GM19438 (cell line): Measurements from ENCODE around the gene ANGPTL8.

Experiments
- ATAC-seq: cut with Tn5 transposase; IDR thresholded peaks from one replicate; pipeline ENCODE4 v1.9.1; 2021; ENCODE audit warnings: low read depth; ENCODE audit not compliant: unreplicated experiment

Gene ANGPTL8, protein sequence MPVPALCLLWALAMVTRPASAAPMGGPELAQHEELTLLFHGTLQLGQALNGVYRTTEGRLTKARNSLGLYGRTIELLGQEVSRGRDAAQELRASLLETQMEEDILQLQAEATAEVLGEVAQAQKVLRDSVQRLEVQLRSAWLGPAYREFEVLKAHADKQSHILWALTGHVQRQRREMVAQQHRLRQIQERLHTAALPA

GRCh38 chr19:11239377-11240000 is at the start of gene ANGPTL8:
Gene ANGPTL8 (plus strand): TSS chr19:11239619. CDS start chr19:11239638, 19 bp downstream.
- no peak for ATAC-seq

GRCh38 chr19:11190501-11190900 is 48.9 kb upstream of the ANGPTL8 start:
- ATAC-seq = no peak

- no peak for ATAC-seq
These were observed 48.1 kb upstream of the ANGPTL8 start for GRCh38 chr19:11191273-11191755.

GRCh38 chr19:11191934-11192333 is 47.5 kb upstream of the ANGPTL8 start:
- no peak for ATAC-seq

DNA sequence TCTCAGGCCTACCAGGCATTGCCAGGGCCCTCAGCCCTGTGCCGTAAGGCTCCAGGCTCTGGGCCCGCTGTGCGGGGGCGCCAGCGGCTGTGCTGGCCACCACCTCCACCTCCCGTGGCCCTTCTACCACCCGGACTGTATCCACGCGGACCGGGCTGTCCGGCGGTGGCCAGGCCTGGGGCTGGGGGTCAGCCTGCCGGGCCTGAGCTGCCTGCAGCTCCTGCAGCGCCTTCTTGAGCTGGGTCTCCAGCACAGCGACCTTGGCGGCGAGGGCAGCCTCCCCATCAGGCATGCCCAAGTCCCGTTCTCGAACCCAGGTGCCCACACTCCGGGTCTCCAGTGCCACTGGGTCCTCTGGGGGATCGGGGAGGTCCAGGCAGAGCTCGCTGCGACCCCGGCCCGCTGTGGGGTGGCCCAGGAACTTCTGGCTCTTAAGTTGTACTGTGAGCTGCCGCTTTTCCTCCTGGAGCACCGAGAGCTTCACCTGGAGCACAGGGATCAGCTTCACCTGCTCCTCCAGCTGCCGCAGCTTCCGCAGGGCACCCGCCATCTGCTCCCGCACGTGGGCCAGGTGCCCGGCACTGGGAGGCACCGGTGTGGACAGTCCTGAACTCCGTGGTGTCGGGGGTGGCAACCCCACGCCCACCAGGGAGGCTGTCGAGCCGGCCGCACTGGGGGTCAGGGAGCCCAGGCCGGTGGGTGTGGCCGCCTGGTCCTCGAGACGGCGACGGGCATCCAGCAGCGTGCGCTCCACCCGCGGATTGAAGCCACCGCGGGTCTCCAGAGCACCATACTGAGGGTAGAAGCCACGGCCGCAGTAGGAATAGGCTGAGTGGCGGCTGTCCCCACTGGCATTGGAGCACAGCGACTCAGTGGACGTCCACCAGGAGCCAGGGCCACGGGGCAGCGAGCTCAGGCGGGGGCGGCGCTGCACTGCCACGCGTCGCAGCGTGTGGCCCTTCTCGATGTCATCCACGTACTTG is 46.2 kb upstream of the ANGPTL8 start:
- ATAC-seq = no peak

DNA sequence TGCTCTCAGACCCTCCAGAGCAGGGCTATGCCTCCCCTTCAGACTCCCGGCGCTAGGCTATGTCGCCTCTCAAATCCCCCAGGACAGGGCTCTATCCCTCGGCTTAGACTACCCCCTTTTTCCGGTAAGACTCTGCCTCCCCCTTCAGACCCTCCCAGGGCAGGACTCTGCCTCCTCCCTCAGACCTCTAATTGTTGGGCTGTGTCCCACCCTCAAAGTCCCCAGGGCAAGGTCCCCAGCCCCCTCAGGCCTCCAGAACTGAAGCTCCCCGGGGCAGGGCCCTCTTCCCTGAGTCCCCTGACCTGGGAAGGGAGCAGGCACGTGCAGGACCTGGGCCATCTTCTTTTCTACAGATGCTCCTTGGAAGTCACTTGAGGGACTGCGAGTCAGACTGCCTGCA is 45.2 kb upstream of the ANGPTL8 start:
- ATAC-seq = no peak

DNA sequence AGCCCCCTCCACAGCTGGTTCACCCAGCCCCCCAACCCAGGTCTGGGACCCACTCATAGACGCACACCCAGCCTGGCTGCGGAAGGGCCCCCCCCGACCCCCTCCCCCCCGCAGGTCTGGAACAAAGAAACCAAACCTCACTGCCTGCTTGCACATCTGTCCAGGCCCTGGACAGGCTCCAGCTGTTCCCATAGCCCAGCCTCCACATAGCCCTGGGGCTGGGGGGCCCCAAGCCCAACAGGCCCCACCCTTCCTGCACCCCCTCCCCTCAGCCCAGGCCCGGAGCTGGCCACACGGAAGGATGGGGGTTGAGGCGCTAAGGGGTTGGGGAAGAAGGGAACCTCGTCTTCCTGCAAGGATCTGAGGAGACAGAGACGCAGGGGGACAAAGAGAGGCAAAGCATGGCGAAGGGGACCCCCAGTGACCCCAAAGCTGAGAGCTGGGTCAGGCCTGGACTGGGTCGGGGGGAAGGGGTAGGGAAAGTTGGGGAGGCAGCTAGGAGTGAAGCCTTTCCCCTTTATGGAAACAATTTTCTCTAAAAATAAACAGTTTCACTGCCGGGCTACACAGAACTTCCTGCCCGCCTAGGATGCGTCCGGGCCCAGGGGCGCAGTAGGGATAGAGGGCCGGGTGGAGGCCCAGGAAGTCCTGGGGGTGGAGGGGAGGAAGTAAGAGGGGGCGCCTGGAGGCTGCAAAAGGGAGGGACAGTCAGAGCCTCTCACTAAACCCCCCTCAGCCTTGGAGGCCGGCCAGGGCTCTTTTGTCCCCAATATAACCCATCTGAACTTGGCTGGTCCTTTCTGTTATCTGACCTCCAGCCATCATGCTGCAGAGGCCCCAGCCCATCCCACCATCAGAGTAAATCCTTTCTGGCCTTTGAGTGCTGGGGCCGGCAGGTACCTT is 44.5 kb upstream of the ANGPTL8 start:
- no peak for ATAC-seq

DNA sequence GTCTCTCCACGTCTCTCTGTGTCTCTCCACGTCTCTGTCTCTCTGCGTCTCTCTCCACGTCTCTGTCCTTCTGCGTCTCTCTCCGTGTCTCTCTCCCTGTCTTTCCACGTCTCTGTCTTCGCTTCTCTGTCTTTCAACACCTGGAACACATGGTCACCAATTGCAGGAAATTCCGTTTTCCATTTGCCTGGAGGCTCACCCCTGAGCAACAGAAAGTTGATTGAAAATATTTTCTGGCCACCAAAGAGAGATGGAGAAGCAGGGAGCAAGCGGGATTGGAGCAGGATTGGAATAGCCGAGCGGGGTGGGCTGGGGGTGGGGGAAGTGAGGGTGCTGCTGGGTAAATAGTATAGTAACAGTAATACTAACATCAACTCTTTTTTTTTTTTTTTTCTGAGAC is 43.7 kb upstream of the ANGPTL8 start:
- no peak for ATAC-seq

GRCh38 chr19:11196406-11197287 is 42.8 kb upstream of the ANGPTL8 start:
- ATAC-seq = no peak

GRCh38 chr19:11197291-11198174 is 41.9 kb upstream of the ANGPTL8 start, which contains the start of gene KANK2:
Gene KANK2 (minus strand): TSS chr19:11197545. CDS start chr19:11194511, 3,034 bp downstream.
- ATAC-seq = peak; percentile 63

DNA sequence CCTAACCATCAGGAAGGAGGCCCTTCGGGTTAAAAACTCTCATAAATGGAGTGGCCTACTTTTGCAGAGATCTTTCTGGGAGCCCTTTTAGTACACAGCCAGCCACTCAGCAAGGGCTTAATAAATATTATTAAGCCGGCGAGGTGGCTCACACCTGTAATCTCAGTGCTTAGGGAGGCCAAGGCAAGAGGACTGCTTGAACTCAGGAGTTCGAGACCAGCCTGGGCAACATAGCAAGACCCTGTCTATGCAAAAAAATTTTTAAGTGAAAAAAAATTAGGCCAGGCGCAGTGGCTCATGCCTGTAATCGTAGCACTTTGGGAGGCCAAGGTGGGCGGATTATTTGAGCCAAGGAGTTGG is 41.3 kb upstream of the ANGPTL8 start:
- no peak for ATAC-seq

DNA sequence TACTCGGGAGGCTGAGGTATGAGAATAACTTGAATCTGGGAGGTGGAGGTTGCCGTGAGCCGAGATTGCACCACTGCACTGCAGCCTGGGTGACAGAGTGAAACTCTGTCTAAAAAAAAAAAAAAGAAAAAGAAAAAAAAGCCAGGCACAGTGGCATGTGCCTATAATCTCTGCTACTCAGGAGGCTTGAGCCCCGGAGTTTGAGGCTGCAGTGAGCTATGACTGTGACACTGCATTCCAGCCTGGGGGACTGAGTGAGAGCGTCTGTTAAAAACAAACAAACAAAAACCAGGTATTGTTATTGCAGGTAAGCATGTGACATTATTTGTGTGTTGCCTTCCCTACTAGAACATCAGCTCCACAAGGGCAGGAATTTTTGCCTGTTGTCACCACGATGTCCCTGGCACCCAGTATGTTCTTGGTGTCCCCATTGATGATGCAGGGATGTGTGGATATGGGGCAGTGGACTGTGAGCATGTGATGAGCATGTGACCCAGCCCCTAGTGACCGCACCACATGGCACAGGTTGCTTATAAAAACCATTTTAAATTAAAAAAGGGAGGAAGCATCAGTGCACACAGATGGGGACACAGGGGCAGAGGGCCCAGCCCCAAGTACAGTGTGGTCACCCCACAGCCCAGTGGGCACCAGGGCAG is 40.5 kb upstream of the ANGPTL8 start:
- no peak for ATAC-seq

GRCh38 chr19:11199517-11199916 is 39.9 kb upstream of the ANGPTL8 start:
- no peak for ATAC-seq

- ATAC-seq = no peak
These were observed 39.3 kb upstream of the ANGPTL8 start for GRCh38 chr19:11200015-11200574.

DNA sequence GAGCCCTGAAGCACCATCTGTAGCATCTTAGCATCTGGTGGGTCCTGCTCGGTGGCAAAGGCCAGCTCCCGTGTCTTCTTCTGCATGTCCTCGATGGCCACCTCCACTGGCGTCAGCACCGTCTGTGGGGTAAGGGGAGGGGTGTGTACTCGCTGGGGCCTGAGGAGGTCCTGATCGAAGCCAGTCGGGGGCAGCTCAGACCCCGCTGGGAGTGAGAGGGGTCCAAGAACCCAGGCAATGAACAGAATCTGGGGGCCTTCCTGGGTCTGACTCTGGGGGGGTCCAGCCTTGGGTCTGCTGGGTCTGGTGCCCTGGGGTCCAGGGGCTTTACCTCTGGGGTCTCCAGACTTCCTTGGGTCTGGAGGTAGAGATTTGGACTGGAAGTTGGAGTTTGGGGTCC is 38.5 kb upstream of the ANGPTL8 start:
- no peak for ATAC-seq

DNA sequence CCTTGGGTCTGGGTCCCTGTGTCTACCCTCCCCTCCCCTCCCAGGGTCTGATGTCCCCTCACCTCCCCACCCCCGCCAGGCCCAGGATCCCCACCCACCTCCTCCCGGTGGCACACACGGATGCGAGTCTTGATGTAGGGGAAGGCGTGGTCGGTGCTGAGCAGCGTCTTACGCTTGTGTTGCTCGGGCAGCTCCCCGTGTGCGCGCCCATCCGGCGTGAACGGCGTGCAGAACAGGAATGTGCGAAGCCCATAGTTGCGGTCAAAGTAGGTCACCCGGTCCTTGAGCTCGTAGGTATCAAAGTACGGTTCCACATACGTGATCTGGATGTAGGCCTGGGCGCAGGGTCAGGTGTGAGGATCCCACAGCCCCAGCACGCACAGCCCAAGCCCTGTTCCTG is 37.6 kb upstream of the ANGPTL8 start:
- ATAC-seq = no peak

DNA sequence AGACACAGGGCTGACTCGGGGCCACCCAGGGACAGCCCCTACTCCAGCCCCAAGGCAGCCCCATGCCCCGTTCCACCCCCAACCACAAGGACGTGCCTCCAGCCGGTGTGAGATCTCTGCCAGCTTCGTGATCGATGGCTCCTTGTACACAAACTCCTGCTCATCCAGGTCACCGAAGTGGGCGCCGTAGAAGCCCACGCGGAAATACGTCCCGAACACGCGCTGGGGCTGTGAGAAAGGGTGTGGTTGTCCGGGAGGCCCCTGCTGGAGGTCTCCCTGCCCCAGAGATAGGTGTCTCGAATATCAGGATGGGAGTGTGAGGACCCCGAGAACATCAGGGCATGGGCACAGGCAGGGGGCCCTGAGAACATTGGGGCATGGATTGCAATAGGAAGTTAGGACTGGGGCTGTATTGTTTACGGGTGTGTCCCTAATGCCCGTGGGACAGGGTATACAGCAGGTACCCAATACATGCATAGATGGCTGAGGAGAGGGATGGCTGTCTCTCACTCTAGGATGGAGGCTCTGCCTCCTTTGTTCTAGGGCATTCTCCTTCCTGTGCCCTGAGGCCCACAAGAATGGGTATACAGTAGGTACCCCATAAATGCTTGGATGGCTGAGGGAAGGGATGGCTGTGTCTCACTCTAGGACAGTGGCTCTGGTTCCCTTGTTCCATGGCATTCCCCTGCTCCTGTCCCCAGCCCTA is 36.8 kb upstream of the ANGPTL8 start:
- no peak for ATAC-seq
